Measurements from ENCODE around the gene PCBP2.
"Not testable (repeated sequence)": the region's sequence is repeated elsewhere in the genome, so short reads cannot be mapped to it uniquely, and the experiment has no call there.

The PCBP2 gene

DNA sequence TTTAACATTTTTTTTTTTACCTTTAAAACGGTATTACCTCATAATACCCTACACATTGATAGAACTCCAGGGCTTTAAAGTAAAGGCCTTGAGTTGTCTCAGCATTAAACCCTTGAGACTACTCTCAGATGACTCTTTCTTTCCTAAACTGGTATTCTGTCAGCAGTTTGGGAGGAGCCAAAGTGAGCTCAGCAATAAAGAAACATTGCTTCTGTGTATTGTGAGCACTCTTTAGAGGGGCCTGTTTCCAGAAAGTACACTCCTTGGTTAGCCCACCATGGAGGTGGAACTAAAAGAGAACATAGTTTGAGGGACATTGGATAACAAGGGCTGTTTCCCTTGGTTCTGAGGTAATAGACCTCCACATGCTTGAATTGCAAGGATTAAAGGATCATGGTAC, 27.0 kb downstream of the PCBP2 start:
- Histone ChIP-seq H3K18ac (ENCODE audit: low read length) (no peak overlapping the region), H3K27me3 (ENCODE audit: insufficient read depth, low read length, poor library complexity) (no peaks in the 10 kb centered on the region), H2BK120ac (ENCODE audit: low read depth, low read length) (no peak overlapping the region), H4K5ac (ENCODE audit: low read length) (no peak overlapping the region), H3K79me2 (ENCODE audit: control insufficient read depth, insufficient read depth, low read length) (peaks cover 3% of the 10 kb centered on the region), H3K9ac (ENCODE audit: low read length) (no peak overlapping the region), H2BK5ac (ENCODE audit: low read length) (no peak overlapping the region), H3K27ac (ENCODE audit: low read depth, low read length) (no peak overlapping the region), H3K4me1 (ENCODE audit: control insufficient read depth, low read depth, low read length) (no peaks in the 10 kb centered on the region), H3K4me2 (ENCODE audit: low read length) (no peak overlapping the region), H2BK15ac (replicated peaks; ENCODE audit: low read depth) (no peak overlapping the region), H4K8ac (ENCODE audit: low read depth, low read length) (no peak overlapping the region), H3K23ac (ENCODE audit: low read length) (no peak overlapping the region), H3K36me3 (ENCODE audit: control insufficient read depth, insufficient read depth, low read length) (peaks cover 23% of the 10 kb centered on the region), H3K79me1 (ENCODE audit: low read length) (peaks cover 13% of the 10 kb centered on the region), H3K4ac (ENCODE audit: low read depth, low read length) (no peak overlapping the region), H2AK5ac (ENCODE audit: low read length) (no peak overlapping the region), H3K56ac (ENCODE audit: low read length) (no peak overlapping the region), H3K4me3 (ENCODE audit: low read length) (no peak overlapping the region)
- WGBS (ENCODE audit: extremely low coverage, insufficient coverage, low lambda C conversion rate): 100% methylated on average over 1 of the region's 1 CpG
- no peak for DNase-seq

DNA sequence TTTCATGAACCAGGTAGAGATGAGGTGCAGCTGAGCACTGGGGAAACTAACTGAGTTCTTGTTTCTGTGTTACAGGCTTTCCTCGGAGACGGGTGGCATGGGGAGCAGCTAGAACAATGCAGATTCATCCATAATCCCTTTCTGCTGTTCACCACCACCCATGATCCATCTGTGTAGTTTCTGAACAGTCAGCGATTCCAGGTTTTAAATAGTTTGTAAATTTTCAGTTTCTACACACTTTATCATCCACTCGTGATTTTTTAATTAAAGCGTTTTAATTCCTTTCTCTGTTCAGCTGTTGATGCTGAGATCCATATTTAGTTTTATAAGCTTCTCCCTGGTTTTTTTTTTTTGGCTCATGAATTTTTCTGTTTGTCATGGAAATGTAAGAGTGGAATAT, 27.4 kb downstream of the PCBP2 start:
- no peak overlapping the region for H3K9ac ChIP-seq (ENCODE audit: low read length)
- peaks cover 13% of the 10 kb centered on the region for H3K79me1 ChIP-seq (ENCODE audit: low read length)
- no peak overlapping the region for H3K4me3 ChIP-seq (ENCODE audit: low read length)
- H2BK5ac ChIP-seq (ENCODE audit: low read length): no peak overlapping the region
- H3K36me3 ChIP-seq (ENCODE audit: control insufficient read depth, insufficient read depth, low read length): peaks cover 22% of the 10 kb centered on the region
- H3K4me2 ChIP-seq (ENCODE audit: low read length): no peak overlapping the region
- no peak overlapping the region for H3K4ac ChIP-seq (ENCODE audit: low read depth, low read length)
- H3K23ac ChIP-seq (ENCODE audit: low read length): no peak overlapping the region
- no peak overlapping the region for H2BK15ac ChIP-seq (replicated peaks; ENCODE audit: low read depth)
- H2AK5ac ChIP-seq (ENCODE audit: low read length): no peak overlapping the region
- H4K8ac ChIP-seq (ENCODE audit: low read depth, low read length): no peak overlapping the region
- no peaks in the 10 kb centered on the region for H3K4me1 ChIP-seq (ENCODE audit: control insufficient read depth, low read depth, low read length)
- H3K18ac ChIP-seq (ENCODE audit: low read length): no peak overlapping the region
- no peak overlapping the region for H3K56ac ChIP-seq (ENCODE audit: low read length)
- H3K79me2 ChIP-seq (ENCODE audit: control insufficient read depth, insufficient read depth, low read length): no peaks in the 10 kb centered on the region
- WGBS (ENCODE audit: extremely low coverage, insufficient coverage, low lambda C conversion rate): no CpG with 5 or more reads among the region's 5 CpGs
- DNase-seq: no peak
- H4K5ac ChIP-seq (ENCODE audit: low read length): no peak overlapping the region
- H3K27me3 ChIP-seq (ENCODE audit: insufficient read depth, low read length, poor library complexity): no peaks in the 10 kb centered on the region
- H2BK120ac ChIP-seq (ENCODE audit: low read depth, low read length): no peak overlapping the region
- no peak overlapping the region for H3K27ac ChIP-seq (ENCODE audit: low read depth, low read length)

DNA sequence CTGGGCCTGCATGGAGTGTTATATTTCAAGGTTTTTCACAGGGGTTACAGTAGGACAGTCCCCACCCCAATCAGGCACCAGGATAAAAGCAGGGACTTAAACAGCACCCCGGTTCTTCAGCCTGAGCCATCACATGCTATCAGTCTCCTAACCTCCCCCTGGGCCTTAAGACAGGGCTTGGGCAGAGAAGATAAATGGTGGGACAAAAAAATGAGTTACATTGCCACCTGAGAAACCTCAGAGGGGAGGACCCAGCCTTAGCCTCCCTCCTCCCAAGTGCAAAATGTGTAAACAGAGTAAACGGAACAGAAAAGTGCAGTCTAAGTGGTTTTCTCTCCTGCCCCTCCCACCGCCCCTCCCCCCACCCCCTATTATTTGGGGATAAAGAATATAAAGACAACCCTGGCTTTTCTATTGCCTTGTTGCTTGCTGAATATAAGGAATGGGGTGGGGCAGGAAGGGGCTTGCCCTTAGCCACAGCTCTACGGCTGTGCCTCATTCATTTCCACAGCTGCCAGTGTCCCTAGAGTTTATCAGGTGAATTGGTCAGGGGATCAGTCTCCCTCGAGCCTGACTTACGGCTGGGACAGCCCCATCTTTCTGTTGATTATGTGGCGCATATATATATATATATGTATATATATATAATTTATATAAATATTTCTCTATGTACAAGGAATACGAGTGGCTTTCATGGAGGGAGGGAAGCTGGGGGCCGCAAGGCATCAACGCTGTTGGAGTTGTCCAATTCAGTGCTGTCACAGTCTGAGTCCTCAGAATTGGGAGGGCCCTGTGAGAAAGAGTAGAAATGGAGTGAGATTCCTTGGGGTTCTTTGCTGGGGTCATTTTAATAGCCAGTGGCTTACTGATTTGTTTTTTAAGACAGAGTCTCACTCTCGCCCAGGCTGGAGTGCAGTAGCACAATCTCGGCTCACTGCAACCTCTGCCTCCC, 28.9 kb downstream of the PCBP2 start:
- H3K4ac ChIP-seq (ENCODE audit: low read depth, low read length): no peak overlapping the region
- no peaks in the 10 kb centered on the region for H3K4me1 ChIP-seq (ENCODE audit: control insufficient read depth, low read depth, low read length)
- H3K18ac ChIP-seq (ENCODE audit: low read length): no peak overlapping the region
- no peak overlapping the region for H3K23ac ChIP-seq (ENCODE audit: low read length)
- no peak overlapping the region for H2BK15ac ChIP-seq (replicated peaks; ENCODE audit: low read depth)
- no peak overlapping the region for H4K8ac ChIP-seq (ENCODE audit: low read depth, low read length)
- no peak overlapping the region for H2BK120ac ChIP-seq (ENCODE audit: low read depth, low read length)
- H3K4me2 ChIP-seq (ENCODE audit: low read length): no peak overlapping the region
- no peak overlapping the region for H3K27ac ChIP-seq (ENCODE audit: low read depth, low read length)
- no peak overlapping the region for H2BK5ac ChIP-seq (ENCODE audit: low read length)
- H3K4me3 ChIP-seq (ENCODE audit: low read length): no peak overlapping the region
- H3K36me3 ChIP-seq (ENCODE audit: control insufficient read depth, insufficient read depth, low read length): peaks cover 17% of the 10 kb centered on the region
- DNase-seq: no peak
- H2AK5ac ChIP-seq (ENCODE audit: low read length): no peak overlapping the region
- no CpG with 5 or more reads among the region's 12 CpGs for WGBS (ENCODE audit: extremely low coverage, insufficient coverage, low lambda C conversion rate)
- no peaks in the 10 kb centered on the region for H3K79me2 ChIP-seq (ENCODE audit: control insufficient read depth, insufficient read depth, low read length)
- no peak overlapping the region for H3K9ac ChIP-seq (ENCODE audit: low read length)
- H3K79me1 ChIP-seq (ENCODE audit: low read length): peaks cover 7% of the 10 kb centered on the region
- no peaks in the 10 kb centered on the region for H3K27me3 ChIP-seq (ENCODE audit: insufficient read depth, low read length, poor library complexity)
- no peak overlapping the region for H4K5ac ChIP-seq (ENCODE audit: low read length)
- no peak overlapping the region for H3K56ac ChIP-seq (ENCODE audit: low read length)

DNA sequence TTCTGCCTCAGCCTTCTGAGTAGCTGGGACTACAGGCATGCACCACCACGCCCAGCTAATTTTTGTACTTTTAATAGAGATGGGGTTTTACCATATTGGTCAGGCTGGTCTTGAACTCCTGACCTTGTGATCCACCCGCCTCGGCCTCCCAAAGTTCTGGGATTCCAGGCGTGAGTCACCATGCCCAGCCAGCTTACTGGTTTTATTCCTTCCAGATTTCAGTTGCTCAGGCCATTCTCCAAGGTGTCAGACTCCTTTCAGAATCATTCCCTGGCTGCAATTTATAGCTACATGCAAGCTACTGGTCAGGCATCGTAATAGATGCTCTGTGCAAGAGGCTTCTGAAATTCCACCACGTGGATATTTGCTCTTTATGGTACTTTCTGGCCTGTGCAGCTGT, 29.6 kb downstream of the PCBP2 start:
- not testable (repeated sequence) for H3K4ac ChIP-seq (ENCODE audit: low read depth, low read length); H3K9ac ChIP-seq (ENCODE audit: low read length); H3K79me2 ChIP-seq (ENCODE audit: control insufficient read depth, insufficient read depth, low read length); H3K4me1 ChIP-seq (ENCODE audit: control insufficient read depth, low read depth, low read length); H2BK120ac ChIP-seq (ENCODE audit: low read depth, low read length); H3K79me1 ChIP-seq (ENCODE audit: low read length); H4K8ac ChIP-seq (ENCODE audit: low read depth, low read length); H3K18ac ChIP-seq (ENCODE audit: low read length); H3K27ac ChIP-seq (ENCODE audit: low read depth, low read length); H3K4me2 ChIP-seq (ENCODE audit: low read length); H3K27me3 ChIP-seq (ENCODE audit: insufficient read depth, low read length, poor library complexity); H3K4me3 ChIP-seq (ENCODE audit: low read length); H2AK5ac ChIP-seq (ENCODE audit: low read length); H2BK5ac ChIP-seq (ENCODE audit: low read length); H4K5ac ChIP-seq (ENCODE audit: low read length); H2BK15ac ChIP-seq (replicated peaks; ENCODE audit: low read depth); H3K23ac ChIP-seq (ENCODE audit: low read length); DNase-seq; H3K56ac ChIP-seq (ENCODE audit: low read length)
- peaks cover 16% of the 10 kb centered on the region for H3K36me3 ChIP-seq (ENCODE audit: control insufficient read depth, insufficient read depth, low read length)
- no CpG with 5 or more reads among the region's 6 CpGs for WGBS (ENCODE audit: extremely low coverage, insufficient coverage, low lambda C conversion rate)

DNA sequence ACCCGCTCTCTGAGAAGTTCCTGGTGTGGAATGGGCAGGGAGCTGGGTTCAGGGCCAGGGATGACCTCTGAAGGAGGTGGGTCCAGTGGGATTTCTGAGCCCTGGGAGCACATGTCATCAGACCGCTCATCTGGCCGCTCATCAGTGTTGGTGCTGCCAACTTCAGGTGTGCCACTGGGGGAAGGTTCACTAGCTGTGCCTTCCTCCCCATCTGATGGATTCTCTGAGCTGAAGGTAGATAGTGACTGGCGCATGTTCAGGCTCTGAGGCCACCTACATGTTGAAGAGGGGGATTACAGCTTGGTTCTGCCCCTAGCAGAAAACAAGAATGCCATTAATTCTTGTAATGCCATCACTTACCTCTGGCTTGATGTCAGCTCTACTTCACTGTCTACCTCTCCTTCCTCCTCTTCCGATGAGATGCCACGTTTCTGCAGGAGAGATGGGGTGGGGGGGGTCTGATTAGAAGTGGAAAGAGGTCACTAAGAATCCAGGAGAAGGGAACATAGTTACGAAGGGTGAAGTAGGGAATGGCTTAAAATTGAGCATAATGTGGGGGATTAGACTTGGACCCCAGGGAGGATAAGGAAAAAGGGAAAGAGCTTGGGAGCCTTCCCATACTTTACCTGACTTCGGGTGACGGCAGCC, 30.2 kb downstream of the PCBP2 start:
- Histone ChIP-seq H3K4ac (ENCODE audit: low read depth, low read length) (no peak overlapping the region), H4K5ac (ENCODE audit: low read length) (no peak overlapping the region), H3K4me2 (ENCODE audit: low read length) (no peak overlapping the region), H2BK15ac (replicated peaks; ENCODE audit: low read depth) (no peak overlapping the region), H3K23ac (ENCODE audit: low read length) (no peak overlapping the region), H3K4me3 (ENCODE audit: low read length) (no peak overlapping the region), H3K18ac (ENCODE audit: low read length) (no peak overlapping the region), H3K27me3 (ENCODE audit: insufficient read depth, low read length, poor library complexity) (no peaks in the 10 kb centered on the region), H3K4me1 (ENCODE audit: control insufficient read depth, low read depth, low read length) (no peaks in the 10 kb centered on the region), H3K36me3 (ENCODE audit: control insufficient read depth, insufficient read depth, low read length) (peaks cover 14% of the 10 kb centered on the region), H4K8ac (ENCODE audit: low read depth, low read length) (no peak overlapping the region), H3K9ac (ENCODE audit: low read length) (no peak overlapping the region), H3K79me2 (ENCODE audit: control insufficient read depth, insufficient read depth, low read length) (no peaks in the 10 kb centered on the region), H2AK5ac (ENCODE audit: low read length) (no peak overlapping the region), H3K56ac (ENCODE audit: low read length) (no peak overlapping the region), H2BK5ac (ENCODE audit: low read length) (no peak overlapping the region), H3K27ac (ENCODE audit: low read depth, low read length) (no peak overlapping the region), H3K79me1 (ENCODE audit: low read length) (peaks cover 4% of the 10 kb centered on the region), H2BK120ac (ENCODE audit: low read depth, low read length) (no peak overlapping the region)
- DNase-seq: peak; percentile 89
- no CpG with 5 or more reads among the region's 9 CpGs for WGBS (ENCODE audit: extremely low coverage, insufficient coverage, low lambda C conversion rate)

Measured in mesendoderm (in vitro differentiated cells).